ENCODE data around the gene NUP42.

DNA sequence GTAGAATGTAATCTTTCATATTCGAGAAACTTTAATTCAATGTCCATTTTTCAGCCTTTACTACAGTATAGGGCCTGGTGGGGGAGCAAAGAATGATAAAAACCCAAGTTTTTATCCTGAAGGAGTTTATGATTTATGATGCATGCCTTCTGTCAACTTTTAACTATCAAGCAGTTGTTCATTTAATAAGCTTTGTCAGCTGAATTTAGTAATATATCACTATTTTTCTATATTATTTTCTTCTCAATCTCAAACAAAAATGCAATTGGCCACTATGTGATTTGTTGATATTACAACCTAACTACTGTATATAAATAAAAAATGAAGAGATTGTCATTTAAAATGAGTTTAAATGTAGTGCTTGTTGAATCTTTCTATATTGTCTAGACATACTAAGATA, 2.4 kb downstream of the NUP42 start:
- TF ChIP-seq PATZ1 (tag by site-specific recombination; IDR thresholded peaks at IDR 0.05) = no peak
- no peak for TF ChIP-seq CTCF (tag by site-specific recombination; IDR thresholded peaks at IDR 0.05)
- TF ChIP-seq ZNF629 (tag by site-specific recombination; IDR thresholded peaks at IDR 0.05) = no peak
- no peak for TF ChIP-seq KLF16 (tag by site-specific recombination; IDR thresholded peaks at IDR 0.05)
- no peak for TF ChIP-seq ZNF76 (tag by site-specific recombination; IDR thresholded peaks at IDR 0.05; ENCODE audit: borderline replicate concordance, low read depth)
- no peak for TF ChIP-seq ZBTB1 (tag by site-specific recombination; IDR thresholded peaks at IDR 0.05)

Measured in HEK293 (cell line).